SH-SY5Y (cell line): ENCODE results near the gene FBXO31.

Source experiments
- GATA2 ChIP-seq: IDR thresholded peaks from 2 replicates; pipeline ENCODE4 v1.6.1; 2011; ENCODE audit warnings: mild to moderate bottlenecking, low read depth, low read length
- GATA3 ChIP-seq: IDR thresholded peaks from 2 replicates; pipeline ENCODE4 v1.6.1; 2011; ENCODE audit warnings: low read depth, mild to moderate bottlenecking, low read length, moderate library complexity

DNA sequence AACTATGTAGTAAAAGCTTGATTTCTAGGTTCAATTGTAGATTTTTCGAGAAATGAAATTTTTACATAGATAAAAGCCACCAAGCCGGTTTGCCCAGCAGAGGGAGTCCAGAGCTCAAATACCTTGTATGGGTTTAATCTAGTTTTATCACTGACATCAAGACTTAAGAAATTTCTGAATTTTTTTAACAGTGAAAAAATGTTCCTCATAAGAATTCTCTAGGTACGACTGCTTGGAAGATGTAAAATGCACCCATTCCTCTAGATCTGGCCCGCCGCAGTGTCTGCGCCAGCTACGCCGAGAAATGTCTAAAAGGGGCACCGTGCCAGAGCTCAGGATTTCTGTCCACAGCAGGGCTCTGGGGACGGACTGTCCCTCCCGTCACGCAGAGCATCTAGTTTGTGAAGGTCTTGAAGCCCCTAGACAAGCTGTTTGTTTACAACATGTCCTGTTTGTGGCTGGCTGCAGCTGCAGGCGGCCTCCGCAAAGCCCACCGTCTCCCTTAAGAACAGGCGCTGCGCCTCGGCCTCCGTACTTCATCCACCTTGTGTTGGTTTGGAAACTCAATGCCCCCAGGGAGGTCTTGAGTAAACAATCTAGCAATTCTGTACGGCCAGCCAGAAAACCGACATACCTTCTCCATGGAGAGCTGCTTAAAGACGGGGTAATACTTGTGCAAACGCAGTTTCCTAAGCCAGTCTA is 33.4 kb upstream of the FBXO31 start:
- 0 out of 2 replicates have a peak, but pooled peaks have one; percentile 5 for TF ChIP-seq GATA2
- TF ChIP-seq GATA3 = no peak
